HG03432 (cell line): ENCODE data around the gene SEC24B.
A peak's percentile ranks its signal among the peaks of the same experiment; 100 is the strongest.
"Not testable (repeated sequence)": the region's sequence is repeated elsewhere in the genome, so short reads cannot be mapped to it uniquely, and the experiment has no call there.

ENCODE experiments used
- ATAC-seq: cut with Tn5 transposase; IDR thresholded peaks from one replicate; pipeline ENCODE4 v1.9.1; 2021; ENCODE audit warnings: mild to moderate bottlenecking, moderate library complexity; ENCODE audit not compliant: unreplicated experiment

SEC24B gene

GRCh38 chr4:109574931-109575804 lies 141.6 kb downstream of the SEC24B start:
- no peak for ATAC-seq

- ATAC-seq: no peak
Measured at GRCh38 chr4:109576462-109576861, 142.8 kb downstream of the SEC24B start.

GRCh38 chr4:109578846-109579245 lies 145.2 kb downstream of the SEC24B start:
- ATAC-seq: no peak

- not testable (repeated sequence) for ATAC-seq
Measured at GRCh38 chr4:109579997-109580396, 146.4 kb downstream of the SEC24B start.

GRCh38 chr4:109588176-109588575 lies 154.6 kb downstream of the SEC24B start:
- peak; percentile 98 for ATAC-seq

GRCh38 chr4:109589119-109589518 lies 155.5 kb downstream of the SEC24B start:
- ATAC-seq: no peak

- ATAC-seq: no peak
Measured at GRCh38 chr4:109589605-109590004, 156.0 kb downstream of the SEC24B start.
